HepG2 (cell line): ENCODE data around the gene NAMPT. TPM values are rescaled to one million over a fixed set of nuclear protein-coding genes. Genes with fewer than 3 reads are reported as not detected.

ENCODE experiments used
- ATAC-seq: fragments of 200-7000 bp; cut with Tn5 transposase; 3 replicates; pipeline ENCODE4 v1.9.1; 2020; ENCODE audit warnings: mild to moderate bottlenecking, moderate library complexity
- BruUV-seq: library from RNA; stranded (reverse); fragments of 400-500 nt; replicated peaks from 2 replicates; lab custom pipeline; 2021; lab: Mats Ljungman, UMichigan
- CTCF ChIA-PET: fragments of 300-600 bp; formaldehyde crosslinking; extraction: SDS; loops from one replicate; lab custom pipeline; 2021; ENCODE audit warnings: low total read pairs, inconsistent platforms, low intra/inter-chr PET ratio; lab: Yijun Ruan, JAX
- POLR2A ChIA-PET: fragments of 350-600 bp; sonication (Branson Sonifier 250); formaldehyde crosslinking; loops from one replicate; lab custom pipeline; 2020; ENCODE audit warnings: antibody characterized with exemption, inconsistent platforms; lab: Yijun Ruan, JAX
- DNase-seq: peaks from one replicate; pipeline ENCODE4 v3.0.0-alpha.2; 2015; ENCODE audit warnings: low spot score
- FAIRE-seq: peaks from 3 replicates; lab custom pipeline; 2011; peaks lifted over from hg19 to GRCh38; lab: Jason Lieb, UNC
- H2AFZ ChIP-seq: one replicate; pipeline ENCODE4 v1.6.1; 2011; ENCODE audit warnings: low read length, inconsistent platforms
- H3K27ac ChIP-seq: fragments of 300-600 bp; 3 replicates; pipeline ENCODE4 v1.8.0; 2011; ENCODE audit warnings: mixed run types, mild to moderate bottlenecking, mixed read lengths, low read length, inconsistent platforms; ENCODE audit not compliant: insufficient read depth; ENCODE audit errors: extremely low read length
- H3K27me3 ChIP-seq, 2 experiments: fragments of 200-600 bp in 1 of 2; 2 replicates in 1 of 2; 3 replicates in 1 of 2; pipeline versions ENCODE4 v1.6.0 to v1.8.0; 2011; ENCODE audit warnings: low read length in 2 of 2, mild to moderate bottlenecking in 2 of 2, moderate library complexity in 2 of 2, inconsistent platforms in 1 of 2; ENCODE audit not compliant: insufficient read depth in 2 of 2, control insufficient read depth in 1 of 2
- H3K36me3 ChIP-seq, 2 experiments: fragments of 200-600 bp in 1 of 2; replicated peaks in 1 of 2; 2 replicates in 1 of 2; 3 replicates in 1 of 2; pipeline versions ENCODE4 v1.5.1 to v1.8.0; 2011; ENCODE audit warnings: low read length in 2 of 2, inconsistent platforms in 1 of 2; ENCODE audit not compliant: insufficient read depth in 2 of 2, control insufficient read depth in 1 of 2
- H3K4me1 ChIP-seq: 2 replicates; pipeline ENCODE4 v1.5.1; 2012; ENCODE audit warnings: low read length, inconsistent platforms; ENCODE audit not compliant: insufficient read depth
- H3K4me2 ChIP-seq: 2 replicates; pipeline ENCODE4 v1.6.0; 2011; ENCODE audit warnings: low read depth, low read length, inconsistent platforms
- H3K4me3 ChIP-seq, 3 experiments: fragments of 200-600 bp in 1 of 3; sonication (generic), shearing (Covaris generic) in 1 of 3; replicated peaks in 1 of 3; 2 replicates each; pipeline ENCODE4 v1.5.1; 2011 to 2016; ENCODE audit warnings: low read length in 3 of 3, inconsistent platforms in 2 of 3, low read depth in 2 of 3, mild to moderate bottlenecking in 2 of 3, control low read depth in 1 of 3, mixed read lengths in 1 of 3; ENCODE audit not compliant: insufficient read depth in 1 of 3
- H3K79me2 ChIP-seq: one replicate; pipeline ENCODE4 v1.6.1; 2011; ENCODE audit warnings: low read length, inconsistent platforms; ENCODE audit not compliant: insufficient read depth
- H3K9ac ChIP-seq: 2 replicates; pipeline ENCODE4 v1.6.0; 2011; ENCODE audit warnings: mild to moderate bottlenecking, low read depth, low read length, inconsistent platforms; ENCODE audit not compliant: insufficient read depth
- H3K9me3 ChIP-seq: 2 replicates; pipeline ENCODE4 v1.5.1; 2012; ENCODE audit warnings: mild to moderate bottlenecking, low read length
- H4K20me1 ChIP-seq: 2 replicates; pipeline ENCODE4 v1.6.0; 2011; ENCODE audit warnings: inconsistent platforms, mild to moderate bottlenecking, low read length, moderate library complexity; ENCODE audit not compliant: insufficient read depth
- E2F2 ChIP-seq: sonication (generic); formaldehyde crosslinking; IDR thresholded peaks from 2 replicates; pipeline ENCODE4 v1.4.0; 2020; ENCODE audit warnings: missing genetic modification reagents, borderline replicate concordance
- KLF13 ChIP-seq: sonication (generic); formaldehyde crosslinking; IDR thresholded peaks from 2 replicates; pipeline ENCODE4 v1.4.0; 2020; ENCODE audit warnings: mild to moderate bottlenecking, missing genetic modification reagents
- KLF6 ChIP-seq: IDR thresholded peaks from 2 replicates; pipeline ENCODE4 v1.8.0; 2016; ENCODE audit warnings: missing biosample characterization, missing genetic modification reagents
- MTA1 ChIP-seq: sonication (generic); formaldehyde crosslinking; IDR thresholded peaks from 2 replicates; pipeline ENCODE4 v1.4.0; 2020; ENCODE audit warnings: missing genetic modification reagents, mild to moderate bottlenecking, borderline replicate concordance
- ZFP41 ChIP-seq: sonication (generic); formaldehyde crosslinking; IDR thresholded peaks from 2 replicates; pipeline ENCODE4 v1.4.0; 2020; ENCODE audit warnings: mild to moderate bottlenecking, missing genetic modification reagents, borderline replicate concordance
- ZNF496 ChIP-seq: sonication (generic); formaldehyde crosslinking; IDR thresholded peaks from 2 replicates; pipeline ENCODE4 v1.8.1; 2023; ENCODE audit warnings: mild to moderate bottlenecking, moderate library complexity, missing genetic modification reagents; ENCODE audit not compliant: insufficient replicate concordance
- ZNF7 ChIP-seq: IDR thresholded peaks from 2 replicates; pipeline ENCODE4 v1.6.1; 2016; ENCODE audit warnings: missing biosample characterization, missing genetic modification reagents
- WGBS: methylation state at CpG from one replicate; pipeline ENCODE4 v1.1.6; 2017; ENCODE audit warnings: low lambda C conversion rate; 5-methylcytosine and 5-hydroxymethylcytosine counted together
- in situ Hi-C: cut with HindIII; loops from 2 replicates; pipeline ENCODE4 v1.10.0; 2017; ENCODE audit warnings: low pct_unique_long_range_greater_than_20kb; ENCODE audit not compliant: extremely low pct_ligation_motif_present
- intact Hi-C: fragments of 100-400 bp; cut with micrococcal nuclease; formaldehyde crosslinking; loops from one replicate; pipeline ENCODE4 v1.10.0; 2022; ENCODE audit not compliant: unreplicated experiment
- polyA plus RNA-seq, 8 experiments: library from polyadenylated mRNA; depleted of rRNA in 3 of 8; stranded (reverse) in 7 of 8; unstranded in 1 of 8; fragments of >200 nt; fragmentation: Illumina TruSeq in 4 of 8; extraction: Trizol in 4 of 8; gene quantifications; 2 replicates each; pipeline versions ENCODE4 v1.2.1 to v1.2.3, GENCODE V29; 2011 to 2016; ENCODE audit warnings: low read depth in 4 of 8, missing spikeins in 1 of 8, mixed read lengths in 1 of 8; ENCODE audit not compliant: insufficient read depth in 1 of 8
- total RNA-seq, 5 experiments: library from RNA; depleted of rRNA; stranded (reverse); fragments of >200 nt; fragmentation: Illumina TruSeq; extraction: Trizol; gene quantifications; 2 replicates each; pipeline ENCODE4 v1.2.3, GENCODE V29; 2016; ENCODE audit warnings: low read depth in 1 of 5
- TF ChIP-seq, protein P1 (sequence below): sonication (generic); formaldehyde crosslinking; IDR thresholded peaks from 2 replicates; pipeline ENCODE4 v1.4.0; 2020; ENCODE audit warnings: low read depth, mild to moderate bottlenecking, missing genetic modification reagents
- TF ChIP-seq, protein P2 (sequence below): sonication (generic); formaldehyde crosslinking; IDR thresholded peaks from 2 replicates; pipeline ENCODE4 v1.5.0; 2020; ENCODE audit warnings: mild to moderate bottlenecking, missing genetic modification reagents
- TF ChIP-seq, protein P3 (sequence below): IDR thresholded peaks from 2 replicates; pipeline ENCODE4 v1.4.0; 2020; ENCODE audit warnings: mild to moderate bottlenecking, missing genetic modification reagents

NAMPT gene
- total and polyA plus RNA-seq, 2 of the 13 experiments (the other 11 are each of a cell fraction or from before 2014, with no cell fraction given): 15.8 to 67.7 TPM

GRCh38 chr7:106216517-106216922 lies 68.3 kb downstream of the NAMPT start:
- Histone ChIP-seq H3K27ac (no peak overlapping the region), H3K9ac (no peak overlapping the region), H2AFZ (no peak overlapping the region), H4K20me1 (no peaks in the 10 kb centered on the region), H3K4me2 (no peak overlapping the region), H3K4me3 (no peak overlapping the region), H3K4me1 (no peaks in the 10 kb centered on the region), H3K27me3 (peaks cover 0 to 9% of the 10 kb centered on the region in 2 experiments; a peak in 1 of 5 replicates), H3K79me2 (no peaks in the 10 kb centered on the region), H3K36me3 (no peaks in the 10 kb centered on the region), H3K9me3 (no peaks in the 10 kb centered on the region)
- intact Hi-C loops: no loop called here
- no peak for DNase-seq
- WGBS: 30% methylated on average over 2 of the region's 2 CpGs
- TF ChIP-seq KLF6 (CRISPR knock-in tag) (no peak), MTA1 (no peak), ZNF496 (no peak), ZNF7 (no peak), KLF13 (CRISPR knock-in tag) (no peak), ZFP41 (CRISPR knock-in tag) (no peak), E2F2 (CRISPR knock-in tag) (no peak)
- TF ChIP-seq, protein P1, sequence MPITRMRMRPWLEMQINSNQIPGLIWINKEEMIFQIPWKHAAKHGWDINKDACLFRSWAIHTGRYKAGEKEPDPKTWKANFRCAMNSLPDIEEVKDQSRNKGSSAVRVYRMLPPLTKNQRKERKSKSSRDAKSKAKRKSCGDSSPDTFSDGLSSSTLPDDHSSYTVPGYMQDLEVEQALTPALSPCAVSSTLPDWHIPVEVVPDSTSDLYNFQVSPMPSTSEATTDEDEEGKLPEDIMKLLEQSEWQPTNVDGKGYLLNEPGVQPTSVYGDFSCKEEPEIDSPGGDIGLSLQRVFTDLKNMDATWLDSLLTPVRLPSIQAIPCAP (CRISPR knock-in tag): no peak
- TF ChIP-seq, protein P2, sequence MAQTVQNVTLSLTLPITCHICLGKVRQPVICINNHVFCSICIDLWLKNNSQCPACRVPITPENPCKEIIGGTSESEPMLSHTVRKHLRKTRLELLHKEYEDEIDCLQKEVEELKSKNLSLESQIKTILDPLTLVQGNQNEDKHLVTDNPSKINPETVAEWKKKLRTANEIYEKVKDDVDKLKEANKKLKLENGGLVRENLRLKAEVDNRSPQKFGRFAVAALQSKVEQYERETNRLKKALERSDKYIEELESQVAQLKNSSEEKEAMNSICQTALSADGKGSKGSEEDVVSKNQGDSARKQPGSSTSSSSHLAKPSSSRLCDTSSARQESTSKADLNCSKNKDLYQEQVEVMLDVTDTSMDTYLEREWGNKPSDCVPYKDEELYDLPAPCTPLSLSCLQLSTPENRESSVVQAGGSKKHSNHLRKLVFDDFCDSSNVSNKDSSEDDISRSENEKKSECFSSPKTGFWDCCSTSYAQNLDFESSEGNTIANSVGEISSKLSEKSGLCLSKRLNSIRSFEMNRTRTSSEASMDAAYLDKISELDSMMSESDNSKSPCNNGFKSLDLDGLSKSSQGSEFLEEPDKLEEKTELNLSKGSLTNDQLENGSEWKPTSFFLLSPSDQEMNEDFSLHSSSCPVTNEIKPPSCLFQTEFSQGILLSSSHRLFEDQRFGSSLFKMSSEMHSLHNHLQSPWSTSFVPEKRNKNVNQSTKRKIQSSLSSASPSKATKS (CRISPR knock-in tag): no peak
- TF ChIP-seq, protein P3, sequence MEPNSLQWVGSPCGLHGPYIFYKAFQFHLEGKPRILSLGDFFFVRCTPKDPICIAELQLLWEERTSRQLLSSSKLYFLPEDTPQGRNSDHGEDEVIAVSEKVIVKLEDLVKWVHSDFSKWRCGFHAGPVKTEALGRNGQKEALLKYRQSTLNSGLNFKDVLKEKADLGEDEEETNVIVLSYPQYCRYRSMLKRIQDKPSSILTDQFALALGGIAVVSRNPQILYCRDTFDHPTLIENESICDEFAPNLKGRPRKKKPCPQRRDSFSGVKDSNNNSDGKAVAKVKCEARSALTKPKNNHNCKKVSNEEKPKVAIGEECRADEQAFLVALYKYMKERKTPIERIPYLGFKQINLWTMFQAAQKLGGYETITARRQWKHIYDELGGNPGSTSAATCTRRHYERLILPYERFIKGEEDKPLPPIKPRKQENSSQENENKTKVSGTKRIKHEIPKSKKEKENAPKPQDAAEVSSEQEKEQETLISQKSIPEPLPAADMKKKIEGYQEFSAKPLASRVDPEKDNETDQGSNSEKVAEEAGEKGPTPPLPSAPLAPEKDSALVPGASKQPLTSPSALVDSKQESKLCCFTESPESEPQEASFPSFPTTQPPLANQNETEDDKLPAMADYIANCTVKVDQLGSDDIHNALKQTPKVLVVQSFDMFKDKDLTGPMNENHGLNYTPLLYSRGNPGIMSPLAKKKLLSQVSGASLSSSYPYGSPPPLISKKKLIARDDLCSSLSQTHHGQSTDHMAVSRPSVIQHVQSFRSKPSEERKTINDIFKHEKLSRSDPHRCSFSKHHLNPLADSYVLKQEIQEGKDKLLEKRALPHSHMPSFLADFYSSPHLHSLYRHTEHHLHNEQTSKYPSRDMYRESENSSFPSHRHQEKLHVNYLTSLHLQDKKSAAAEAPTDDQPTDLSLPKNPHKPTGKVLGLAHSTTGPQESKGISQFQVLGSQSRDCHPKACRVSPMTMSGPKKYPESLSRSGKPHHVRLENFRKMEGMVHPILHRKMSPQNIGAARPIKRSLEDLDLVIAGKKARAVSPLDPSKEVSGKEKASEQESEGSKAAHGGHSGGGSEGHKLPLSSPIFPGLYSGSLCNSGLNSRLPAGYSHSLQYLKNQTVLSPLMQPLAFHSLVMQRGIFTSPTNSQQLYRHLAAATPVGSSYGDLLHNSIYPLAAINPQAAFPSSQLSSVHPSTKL (CRISPR knock-in tag): no peak
- POLR2A ChIA-PET: no interaction called here
- in situ Hi-C loops: no loop called here
- CTCF ChIA-PET: no interaction called here
- BruUV-seq: no TSS peak
- no peak for FAIRE-seq
- no peak for ATAC-seq
